Right ventricle myocardium inferior (tissue), 1 donor: ENCODE data around the gene THSD4. TPM values are rescaled to one million over a fixed set of nuclear protein-coding genes. Genes with fewer than 3 reads are reported as not detected.
A peak's percentile ranks its signal among the peaks of the same experiment; 100 is the strongest.

Experiments used
- ATAC-seq: fragments of 200-7000 bp; cut with Tn5 transposase; one replicate; pipeline ENCODE4 v1.9.1; 2020; ENCODE audit warnings: mild to moderate bottlenecking, moderate library complexity
- DNase-seq: peaks from one replicate; pipeline ENCODE4 v3.0.0; 2021; ENCODE audit errors: missing footprints
- intact Hi-C: fragments of 100-400 bp; cut with DNase I; formaldehyde crosslinking; loops from one replicate; pipeline ENCODE4 v1.11.0; 2022
- total RNA-seq: library from RNA; stranded (reverse); fragmentation: NEBNext Ultra II Directional; extraction: Animal tissue kit (Norgen Biotek cat#: 25700); gene quantifications from one replicate; pipeline ENCODE4 v1.2.1, GENCODE V29; 2021
- donor health status: DM: no; HTN: yes; CAD: no; lungs with severe emphysema.

The THSD4 gene
- total RNA-seq, 1 donor from 2014 or later, result 73.1 TPM

DNA sequence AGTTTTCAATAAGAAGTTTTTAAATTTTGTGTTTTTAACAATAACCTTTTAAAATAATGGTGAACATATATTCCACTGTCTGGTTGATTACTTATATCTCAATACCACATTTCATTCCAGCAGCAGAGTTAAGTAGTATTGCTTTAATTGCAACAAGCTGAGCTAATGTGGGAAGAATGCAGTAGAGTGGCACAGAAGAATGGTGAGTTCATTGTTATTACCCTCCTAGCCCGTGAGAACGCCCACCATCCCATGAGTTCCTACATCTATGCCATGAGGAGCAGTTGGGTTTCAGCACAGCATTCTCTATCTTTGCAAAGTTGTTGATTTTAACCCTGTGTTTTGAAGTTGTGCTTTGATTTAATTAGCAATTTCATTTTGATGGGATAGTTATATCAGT lies 677.2 kb downstream of the THSD4 start:
- ATAC-seq, result no peak
- DNase-seq, result no peak

GRCh38 chr15:71798641-71799040 lies 683.4 kb downstream of the THSD4 start:
- DNase-seq (no peak), ATAC-seq (no peak)
- intact Hi-C loops, result no loop called here

More for the DNA sequence above, 677.2 kb downstream of the THSD4 start:
- intact Hi-C loops, result no loop called here

DNA sequence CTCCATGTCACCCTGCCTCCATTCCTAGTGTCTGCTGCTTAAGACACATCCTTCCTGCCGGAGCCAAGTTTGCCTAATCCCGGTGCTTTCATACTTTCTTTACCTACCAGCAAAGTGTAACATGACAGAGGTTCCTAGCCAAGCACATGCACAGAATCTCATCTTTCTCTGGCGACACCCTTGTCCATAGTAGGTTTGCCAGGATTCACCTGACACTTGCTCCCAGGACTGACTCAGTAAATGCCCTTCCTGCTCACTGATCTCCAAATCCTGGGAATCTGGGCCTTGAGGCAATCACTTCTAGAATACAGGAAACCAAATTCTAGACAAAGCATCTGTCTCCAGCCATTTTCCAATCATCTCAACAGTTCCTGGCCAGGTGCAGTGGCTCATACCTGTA lies 684.9 kb downstream of the THSD4 start:
- ATAC-seq, result no peak
- no peak for DNase-seq
- intact Hi-C loops, result loop anchor here (2.0 to 10.0 kb wide), 4 partner anchors 55 to 908 kb away; partner anchors contain the start of genes LRRC49, THAP10 and THSD4

GRCh38 chr15:71800835-71801745 lies 685.8 kb downstream of the THSD4 start:
- intact Hi-C loops, result loop anchor here (2.0 to 10.0 kb wide), 4 partner anchors 56 to 909 kb away; partner anchors contain the start of genes LRRC49, THAP10 and THSD4
- peak; percentile 77 for ATAC-seq
- DNase-seq, result no peak

- intact Hi-C loops, result loop anchor here (2.0 to 10.0 kb wide), 4 partner anchors 57 to 910 kb away; partner anchors contain the start of genes LRRC49, THAP10 and THSD4
- DNase-seq, result no peak
- no peak for ATAC-seq
Measured at GRCh38 chr15:71801935-71802655, 686.8 kb downstream of the THSD4 start.

DNA sequence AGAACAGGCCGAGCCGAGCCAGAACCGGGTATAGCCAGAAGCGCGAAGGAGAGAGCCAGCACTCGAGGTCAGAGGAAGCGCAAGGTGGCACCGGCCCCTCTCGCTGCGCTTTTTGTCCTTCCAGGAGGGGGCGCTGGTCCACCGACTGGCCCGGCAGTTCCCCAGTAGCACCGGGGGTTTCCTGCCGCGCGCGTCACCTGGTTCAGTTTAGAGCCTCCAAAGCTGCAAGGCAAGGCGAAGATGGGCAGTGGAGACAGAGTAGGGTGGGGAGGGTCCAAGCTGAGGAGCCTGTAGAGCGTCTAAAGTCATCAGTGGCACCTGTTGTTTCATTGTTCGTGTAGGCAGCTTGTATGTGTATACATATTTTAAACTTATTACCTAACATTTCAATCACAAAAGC lies 687.5 kb downstream of the THSD4 start:
- DNase-seq, result no peak
- intact Hi-C loops, result loop anchor here (5.0 to 10.0 kb wide), 2 partner anchors 688 to 910 kb away; partner anchors contain the start of genes LRRC49, THAP10 and THSD4
- no peak for ATAC-seq

GRCh38 chr15:71804226-71804625 lies 689.0 kb downstream of the THSD4 start:
- no peak for ATAC-seq

DNA sequence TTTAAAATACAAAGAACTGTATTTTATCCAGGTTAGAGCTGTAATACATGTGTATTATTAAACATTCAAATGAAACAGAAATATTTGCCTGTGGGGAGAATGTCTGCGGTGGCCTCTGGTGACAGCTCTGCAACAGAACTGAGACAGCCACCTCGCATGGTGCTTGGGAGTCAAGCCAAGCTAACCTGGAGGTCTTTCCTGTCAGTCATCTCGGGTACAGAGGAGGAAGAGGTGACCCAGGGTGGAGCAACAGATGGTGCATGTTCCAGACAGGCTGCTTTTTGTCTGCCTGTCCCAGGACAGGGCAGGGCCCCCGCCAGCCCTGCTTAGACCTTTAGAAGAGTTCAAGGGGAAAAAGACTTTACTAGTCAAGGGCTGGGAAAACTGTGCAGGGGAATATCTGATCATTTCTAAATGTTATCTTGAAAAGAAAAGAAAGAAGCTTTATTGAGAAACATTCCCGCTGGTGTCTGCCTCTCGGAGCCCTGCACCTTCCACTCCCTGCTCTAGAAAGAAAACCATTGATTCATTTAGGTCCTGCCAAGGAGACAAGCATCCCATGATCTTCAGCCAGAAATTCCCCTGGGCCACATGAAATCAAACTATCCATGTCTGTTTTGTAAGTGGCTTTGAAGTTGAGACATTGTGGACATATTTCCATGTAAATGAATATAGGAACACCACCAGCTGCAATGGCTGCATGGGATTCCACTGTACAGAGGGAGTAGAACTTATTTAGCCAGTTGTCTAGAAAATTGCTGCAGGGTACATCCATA lies 689.6 kb downstream of the THSD4 start:
- ATAC-seq, result no peak
- no peak for DNase-seq
- intact Hi-C loops, result loop anchor here (5.0 to 10.0 kb wide), 2 partner anchors 690 to 913 kb away; partner anchors contain the start of genes LRRC49, THAP10 and THSD4

More at GRCh38 chr15:71804226-71804625, 689.0 kb downstream of the THSD4 start:
- intact Hi-C loops, result loop anchor here (5.0 to 10.0 kb wide), 2 partner anchors 689 to 912 kb away; partner anchors contain the start of genes LRRC49, THAP10 and THSD4
- no peak for DNase-seq

DNA sequence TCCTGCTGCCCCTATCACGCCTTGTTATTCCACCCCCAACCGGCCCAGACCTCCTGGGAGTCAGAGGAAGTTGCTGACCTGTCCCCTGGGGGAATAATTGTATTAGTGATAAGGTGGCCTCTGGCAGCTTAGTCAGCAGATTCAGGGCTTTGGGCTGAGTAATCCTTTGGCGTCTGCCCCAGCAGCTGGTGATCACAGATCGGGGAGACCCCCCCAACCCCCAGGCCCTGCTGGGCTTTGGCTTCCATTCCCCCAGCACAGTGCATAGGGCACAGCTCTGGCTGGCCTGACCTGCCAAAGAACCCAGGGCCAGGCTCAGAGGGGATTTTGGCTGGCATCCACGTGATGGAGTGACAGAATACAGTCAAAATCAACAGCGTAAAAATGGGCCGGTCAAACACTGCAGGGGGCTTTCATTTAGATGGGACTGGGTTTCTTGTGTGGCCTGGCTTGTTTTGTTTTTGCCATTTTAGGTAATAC lies 691.2 kb downstream of the THSD4 start:
- intact Hi-C loops, result loop anchor here (10.0 kb wide), 1 partner anchor 692 kb away; the partner anchor contains the start of gene THSD4
- DNase-seq (no peak), ATAC-seq (no peak)

GRCh38 chr15:71807125-71807629 lies 691.9 kb downstream of the THSD4 start:
- intact Hi-C loops, result loop anchor here (10.0 kb wide), 1 partner anchor 692 kb away; the partner anchor contains the start of gene THSD4
- ATAC-seq, result no peak
- no peak for DNase-seq

DNA sequence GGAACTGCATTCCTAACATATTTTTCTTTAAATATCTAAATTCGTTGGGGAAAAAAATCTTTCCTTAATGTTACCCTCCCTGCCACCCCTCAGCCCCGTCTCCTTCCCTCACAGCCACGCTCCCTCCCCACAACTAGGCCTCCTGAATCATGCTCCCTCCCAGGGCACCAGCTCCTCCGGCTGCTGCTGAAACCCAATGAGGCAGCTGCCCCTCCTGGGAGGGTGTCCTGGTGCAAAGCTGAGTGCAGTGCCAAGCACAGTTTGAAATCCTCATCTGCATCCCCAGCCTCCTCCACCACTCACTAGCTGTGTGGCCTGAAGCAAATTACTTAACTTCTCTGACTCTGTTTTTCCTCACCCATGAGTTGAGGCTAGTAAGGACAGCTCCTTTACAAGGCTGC lies 692.4 kb downstream of the THSD4 start:
- intact Hi-C loops, result loop anchor here (10.0 kb wide), 1 partner anchor 693 kb away; the partner anchor contains the start of gene THSD4
- no peak for ATAC-seq
- DNase-seq, result no peak

GRCh38 chr15:71808311-71809020 lies 693.2 kb downstream of the THSD4 start:
- DNase-seq (no peak), ATAC-seq (peak; percentile 41)
- intact Hi-C loops, result loop anchor here (10.0 kb wide), 1 partner anchor 694 kb away; the partner anchor contains the start of gene THSD4

DNA sequence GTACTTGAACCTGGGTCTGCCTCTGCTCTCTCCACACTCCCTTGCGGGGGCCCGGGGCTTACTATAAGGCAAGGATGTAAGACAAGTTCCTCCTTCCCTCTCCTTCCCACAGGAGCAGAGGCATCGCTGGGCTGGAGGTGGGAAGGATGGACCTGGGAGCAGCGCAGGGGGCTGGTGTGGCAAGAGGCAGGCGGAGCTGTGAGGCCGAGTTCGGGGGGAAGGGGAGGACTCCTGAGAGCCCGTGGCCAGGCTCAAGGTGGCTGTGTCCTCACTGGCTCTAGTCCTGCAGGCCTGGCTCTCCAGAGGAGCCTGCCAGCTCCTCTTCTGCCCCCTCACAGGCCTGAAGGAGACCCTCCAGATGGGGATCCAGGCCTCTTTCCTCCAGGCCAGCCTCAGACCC lies 694.1 kb downstream of the THSD4 start:
- ATAC-seq (no peak), DNase-seq (no peak)
- intact Hi-C loops, result loop anchor here (10.0 kb wide), 1 partner anchor 695 kb away; the partner anchor contains the start of gene THSD4

DNA sequence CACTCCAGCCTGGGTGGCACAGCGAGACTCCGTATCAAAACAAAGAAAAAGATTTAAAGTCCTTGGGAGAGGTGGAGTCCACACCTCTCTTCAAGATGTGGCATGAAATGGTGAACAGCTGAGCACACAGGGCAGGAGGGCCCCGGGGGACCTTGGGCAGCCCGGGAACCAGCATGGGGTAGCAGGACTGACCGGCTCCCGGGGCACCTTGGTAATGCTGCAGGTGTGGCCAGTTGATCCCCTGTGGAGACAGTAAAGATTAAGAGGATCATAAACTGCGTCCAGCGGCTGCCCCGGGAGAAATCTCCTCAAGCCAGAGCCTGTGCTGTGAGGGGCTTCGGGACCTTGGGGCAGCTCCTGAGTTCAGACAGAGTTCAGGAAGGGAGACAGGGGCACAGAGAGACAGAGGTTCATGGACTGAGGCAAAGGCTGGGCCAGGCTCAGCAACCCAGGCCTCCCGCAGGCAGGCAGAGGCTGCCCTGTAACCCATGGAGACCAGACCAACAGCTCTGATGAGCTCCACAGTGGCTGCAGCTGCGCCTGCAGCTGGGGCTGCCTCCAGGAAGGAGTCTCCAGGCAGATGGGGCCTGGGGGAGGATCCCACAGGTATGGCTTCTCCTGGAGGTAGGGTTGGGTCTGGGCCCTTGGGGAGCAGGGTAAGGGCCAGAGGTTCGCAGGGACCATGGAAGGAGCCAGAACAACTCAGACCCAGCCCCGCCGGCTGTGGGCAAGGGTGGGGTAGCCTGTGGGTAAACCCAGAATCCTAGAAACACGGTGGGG lies 695.2 kb downstream of the THSD4 start, which contains the start of gene NR2E3:
NR2E3 (plus strand) TSS at position 299 of the 780 bp plus-strand sequence; CDS start at position 489, 190 bp downstream.
- intact Hi-C loops, result no loop called here
- DNase-seq (no peak), ATAC-seq (no peak)

GRCh38 chr15:71811036-71811736 lies 695.9 kb downstream of the THSD4 start:
- intact Hi-C loops, result no loop called here
- ATAC-seq, result no peak
- no peak for DNase-seq
